HG03103 (cell line): Measurements from ENCODE around the gene SCAP.

Experiments
- ATAC-seq: cut with Tn5 transposase; IDR thresholded peaks from one replicate; pipeline ENCODE4 v1.9.1; 2021; ENCODE audit warnings: low read depth; ENCODE audit not compliant: unreplicated experiment

The SCAP gene

GRCh38 chr3:47418167-47419082, 57.3 kb downstream of the SCAP start:
- no peak for ATAC-seq

- ATAC-seq = no peak
These were observed 59.7 kb downstream of the SCAP start for GRCh38 chr3:47416041-47416440.

GRCh38 chr3:47414666-47415587, 60.8 kb downstream of the SCAP start:
- no peak for ATAC-seq

- no peak for ATAC-seq
These were observed 61.6 kb downstream of the SCAP start for GRCh38 chr3:47414161-47414564.

GRCh38 chr3:47413751-47414150, 62.0 kb downstream of the SCAP start:
- no peak for ATAC-seq

GRCh38 chr3:47412842-47413520, 62.8 kb downstream of the SCAP start:
- ATAC-seq = no peak

GRCh38 chr3:47412453-47412756, 63.3 kb downstream of the SCAP start:
- ATAC-seq = no peak

- ATAC-seq = no peak
These were observed 63.9 kb downstream of the SCAP start for GRCh38 chr3:47411696-47412452.

DNA sequence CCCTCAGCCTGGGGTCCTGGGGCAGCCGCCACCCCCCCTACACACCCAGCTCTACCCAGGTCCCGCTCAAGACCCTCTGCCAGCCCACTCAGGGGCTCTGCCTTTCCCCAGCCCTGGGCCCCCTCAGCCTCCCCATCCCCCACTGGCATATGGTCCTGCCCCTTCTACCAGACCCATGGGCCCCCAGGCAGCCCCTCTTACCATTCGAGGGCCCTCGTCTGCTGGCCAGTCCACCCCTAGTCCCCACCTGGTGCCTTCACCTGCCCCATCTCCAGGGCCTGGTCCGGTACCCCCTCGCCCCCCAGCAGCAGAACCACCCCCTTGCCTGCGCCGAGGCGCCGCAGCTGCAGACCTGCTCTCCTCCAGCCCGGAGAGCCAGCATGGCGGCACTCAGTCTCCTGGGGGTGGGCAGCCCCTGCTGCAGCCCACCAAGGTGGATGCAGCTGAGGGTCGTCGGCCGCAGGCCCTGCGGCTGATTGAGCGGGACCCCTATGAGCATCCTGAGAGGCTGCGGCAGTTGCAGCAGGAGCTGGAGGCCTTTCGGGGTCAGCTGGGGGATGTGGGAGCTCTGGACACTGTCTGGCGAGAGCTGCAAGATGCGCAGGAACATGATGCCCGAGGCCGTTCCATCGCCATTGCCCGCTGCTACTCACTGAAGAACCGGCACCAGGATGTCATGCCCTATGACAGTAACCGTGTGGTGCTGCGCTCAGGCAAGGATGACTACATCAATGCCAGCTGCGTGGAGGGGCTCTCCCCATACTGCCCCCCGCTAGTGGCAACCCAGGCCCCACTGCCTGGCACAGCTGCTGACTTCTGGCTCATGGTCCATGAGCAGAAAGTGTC, 64.7 kb downstream of the SCAP start:
- ATAC-seq = no peak

- no peak for ATAC-seq
These were observed 65.4 kb downstream of the SCAP start for GRCh38 chr3:47410417-47410720.

DNA sequence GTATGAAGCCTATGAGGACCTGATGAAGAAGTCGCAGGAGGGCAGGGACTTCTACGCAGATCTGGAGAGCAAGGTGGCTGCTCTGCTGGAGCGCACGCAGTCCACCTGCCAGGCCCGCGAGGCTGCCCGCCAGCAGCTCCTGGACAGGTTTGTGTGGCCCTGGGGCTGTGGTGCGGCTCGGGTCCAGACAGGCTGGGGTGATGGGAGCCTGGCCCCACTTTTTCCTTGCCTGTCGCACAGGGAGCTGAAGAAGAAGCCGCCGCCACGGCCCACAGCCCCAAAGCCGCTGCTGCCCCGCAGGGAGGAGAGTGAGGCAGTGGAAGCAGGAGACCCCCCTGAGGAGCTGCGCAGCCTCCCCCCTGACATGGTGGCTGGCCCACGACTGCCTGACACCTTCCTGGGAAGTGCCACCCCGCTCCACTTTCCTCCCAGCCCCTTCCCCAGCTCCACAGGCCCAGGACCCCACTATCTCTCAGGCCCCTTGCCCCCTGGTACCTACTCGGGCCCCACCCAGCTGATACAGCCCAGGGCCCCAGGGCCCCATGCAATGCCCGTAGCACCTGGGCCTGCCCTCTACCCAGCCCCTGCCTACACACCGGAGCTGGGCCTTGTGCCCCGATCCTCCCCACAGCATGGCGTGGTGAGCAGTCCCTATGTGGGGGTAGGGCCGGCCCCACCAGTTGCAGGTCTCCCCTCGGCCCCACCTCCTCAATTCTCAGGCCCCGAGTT, 65.9 kb downstream of the SCAP start:
- ATAC-seq = no peak

DNA sequence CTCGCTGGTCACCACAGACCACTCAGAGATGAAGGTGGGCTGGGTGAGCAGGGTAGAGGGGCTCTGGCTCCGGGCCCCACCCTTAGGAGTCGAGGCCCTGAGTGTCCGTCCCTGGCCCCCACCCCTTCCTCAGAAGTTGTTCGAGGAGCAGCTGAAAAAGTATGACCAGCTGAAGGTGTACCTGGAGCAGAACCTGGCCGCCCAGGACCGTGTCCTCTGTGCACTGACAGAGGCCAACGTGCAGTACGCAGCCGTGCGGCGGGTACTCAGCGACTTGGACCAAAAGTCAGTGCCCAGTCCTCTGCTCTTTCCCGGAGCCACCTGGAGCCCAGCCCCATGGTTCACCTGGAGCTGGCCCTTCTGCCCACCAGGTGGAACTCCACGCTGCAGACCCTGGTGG, 66.5 kb downstream of the SCAP start:
- ATAC-seq = no peak

GRCh38 chr3:47408839-47409229, 66.9 kb downstream of the SCAP start:
- no peak for ATAC-seq

DNA sequence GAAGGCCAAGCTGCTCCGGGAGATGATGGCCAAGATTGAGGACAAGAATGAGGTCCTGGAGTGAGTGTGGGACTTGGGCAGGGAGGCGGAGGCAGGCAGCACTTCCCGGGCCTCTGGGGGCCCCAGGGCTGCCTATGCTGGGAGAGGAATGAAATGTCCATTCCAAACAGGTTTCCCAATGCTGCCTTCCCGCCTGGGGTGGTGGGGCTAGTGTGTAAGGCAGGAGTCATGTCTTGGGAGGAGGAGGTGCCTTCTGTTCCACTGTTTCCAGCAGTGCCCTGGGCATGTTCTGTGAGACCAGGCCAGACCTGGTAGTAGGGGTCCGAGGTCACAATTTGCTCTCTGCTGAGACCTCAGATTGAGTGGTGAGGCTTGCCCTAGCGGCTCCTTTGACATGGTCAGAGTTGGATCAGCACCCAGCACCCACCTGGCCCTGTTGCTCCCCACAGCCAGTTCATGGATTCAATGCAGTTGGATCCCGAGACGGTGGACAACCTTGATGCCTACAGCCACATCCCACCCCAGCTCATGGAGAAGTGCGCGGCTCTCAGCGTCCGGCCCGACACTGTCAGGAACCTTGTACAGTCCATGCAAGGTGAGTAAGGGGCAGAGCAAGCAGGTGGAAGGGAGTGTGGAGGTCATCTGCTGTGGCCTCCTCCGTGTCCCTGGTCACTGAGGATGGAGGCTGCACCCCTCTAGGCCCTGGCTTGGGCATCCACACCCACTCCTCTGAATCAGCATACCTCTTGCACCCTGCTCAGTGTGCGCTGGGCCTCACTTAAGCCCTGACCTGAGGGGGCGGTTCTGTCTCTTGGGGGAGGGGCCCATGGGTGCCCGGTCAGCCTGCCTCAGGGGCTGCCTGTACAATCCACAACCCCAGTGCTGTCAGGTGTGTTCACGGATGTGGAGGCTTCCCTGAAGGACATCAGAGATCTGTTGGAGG, 67.6 kb downstream of the SCAP start:
- ATAC-seq = no peak

- ATAC-seq = no peak
These were observed 68.5 kb downstream of the SCAP start for GRCh38 chr3:47407237-47407636.

DNA sequence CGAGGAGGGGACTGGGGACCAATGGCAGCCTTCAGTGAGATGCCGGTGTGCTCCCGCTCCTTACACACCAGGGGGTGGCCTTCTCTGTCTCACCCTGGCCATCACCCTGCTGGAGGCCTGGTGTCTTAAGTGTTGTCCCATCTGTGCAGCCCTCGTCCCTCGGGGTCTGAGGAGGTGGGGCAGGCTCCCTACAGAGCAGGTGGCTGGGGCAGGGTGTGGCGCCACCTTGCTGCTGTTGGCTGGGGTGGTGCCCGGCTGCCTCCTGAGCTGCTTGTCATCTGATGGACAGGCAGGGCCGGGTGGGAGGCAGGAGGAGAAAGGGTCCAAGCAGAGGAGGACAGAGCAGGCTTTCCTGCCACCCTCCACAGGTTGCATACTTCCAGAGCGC, 69.0 kb downstream of the SCAP start:
- no peak for ATAC-seq

DNA sequence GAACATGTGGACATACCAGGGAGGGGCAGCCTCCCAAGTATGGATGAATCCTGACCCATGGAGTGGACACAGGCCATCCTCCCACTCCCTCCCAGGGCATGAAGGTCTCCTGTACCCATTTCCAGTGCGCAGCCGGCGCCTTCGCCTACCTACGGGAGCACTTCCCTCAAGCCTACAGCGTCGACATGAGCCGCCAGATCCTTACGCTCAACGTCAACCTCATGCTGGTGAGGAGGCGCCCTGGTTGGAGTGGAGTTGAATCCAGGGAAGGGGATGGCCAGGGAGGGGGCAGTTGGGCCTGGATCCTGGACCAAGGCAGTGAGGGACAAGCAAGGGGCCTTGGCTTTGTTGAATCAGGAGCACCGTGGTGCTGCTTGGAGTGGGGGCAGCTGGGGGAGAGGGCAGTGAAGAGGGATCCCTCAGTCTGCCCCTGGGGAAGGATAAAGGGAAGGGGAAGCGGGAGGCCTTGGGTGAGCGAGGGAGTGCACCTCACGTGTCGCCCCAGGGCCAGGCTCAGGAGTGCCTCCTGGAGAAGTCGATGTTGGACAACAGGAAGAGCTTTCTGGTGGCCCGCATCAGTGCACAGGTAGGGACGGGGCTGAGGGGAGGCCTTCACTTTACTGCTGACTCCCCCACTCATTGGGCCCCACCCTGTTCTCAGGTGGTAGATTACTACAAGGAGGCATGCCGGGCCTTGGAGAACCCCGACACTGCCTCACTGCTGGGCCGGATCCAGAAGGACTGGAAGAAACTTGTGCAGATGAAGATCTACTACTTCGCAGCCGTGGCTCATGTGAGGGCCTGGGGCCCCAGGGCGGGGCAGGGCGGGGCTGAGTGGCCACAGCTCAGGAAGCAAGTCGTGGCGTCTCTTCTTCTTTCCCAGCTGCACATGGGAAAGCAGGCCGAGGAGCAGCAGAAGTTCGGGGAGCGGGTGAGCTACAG, 69.7 kb downstream of the SCAP start:
- no peak for ATAC-seq
